Heart left ventricle (tissue), 13 donors: Measurements from ENCODE around the gene CHKA.

Experiments used
- CTCF ChIP-seq, 12 donors: fragments of 200-600 bp; sonication (generic) in 4 of 12; IDR thresholded peaks; one replicate each; pipeline versions ENCODE4 v1.5.0 to v1.8.0; 2018 to 2022; ENCODE audit warnings: antibody characterized with exemption in 12 of 12, mild to moderate bottlenecking in 5 of 12
- POLR2A ChIP-seq, 2 donors: fragments of 450-650 bp; IDR thresholded peaks; one replicate each; pipeline ENCODE4 v1.6.1; 2017; ENCODE audit warnings: antibody characterized with exemption in 2 of 2, mild to moderate bottlenecking in 2 of 2, moderate library complexity in 2 of 2
- donor health status: ischemic (EF 13 %, LVEDD 7.1; RV severe dilation, severe dysfunction).
- donor health status: DM: no; HTN: yes; CAD: no.
- donor health status: DM: no; HTN: no; CAD: no.
- donor health status: ischemic (EF 25% LVEDD 6.9; RV normal size, moderate dysfunction).
- donor health status: ischemic (EF 25% LVEDD 5.7; RV mildly dilated, moderate dysfunction).
- donor health status: ischemic (EF 35%, LVEDD 5.7; RV mildly dilated, moderate dysfunction).
- donor health status: nonischemic (EF 11% LVEDD 7.7; RV severe dilation, severe dysfunction).
- donor health status: DM: yes; HTN: yes; CAD: no.
- donor health status: PGD.
- donor health status: ischemic (EF 29% LVEDD 5.4; RV normal size, mild dysfunction).
- donor health status: nonischemic (EF 23%, LVEDD 6.1; RV moderate dilation, normal function).

GRCh38 chr11:68008381-68009337 lies 112.5 kb downstream of the CHKA start:
- no peak for TF ChIP-seq CTCF (IDR thresholded peaks at IDR 0.05)
- TF ChIP-seq POLR2A (IDR thresholded peaks at IDR 0.05): no peak
